ENCODE results near the gene ATP4B. TPM values are rescaled to one million over a fixed set of nuclear protein-coding genes. Genes with fewer than 3 reads are reported as not detected.

Gene ATP4B
- total and polyA plus RNA-seq, 2 donors (not counting 3 experiments of a cell fraction or from before 2014, with no cell fraction given) = 0.06 TPM; not detected in 1

GRCh38 chr13:113607056-113607888 is 50.7 kb downstream of the ATP4B start:
- Histone ChIP-seq H4K20me1 (replicated peaks; ENCODE audit: control insufficient read depth, extremely low read depth, insufficient read depth, low read length) (no peaks in the 10 kb centered on the region), H3K9me1 (replicated peaks; ENCODE audit: control insufficient read depth, extremely low read depth, insufficient read depth, low read length) (no peaks in the 10 kb centered on the region), H3K4me1 (ENCODE audit: control insufficient read depth, extremely low read depth, insufficient read depth, low read length) (no peaks in the 10 kb centered on the region), H3K4me3 (replicated peaks in 1 of 3; ENCODE audit: insufficient read depth in 1 of 3, low read depth in 1 of 3, low read length in 3 of 3) (no peak overlapping the region), H3K36me3 (ENCODE audit: control insufficient read depth in 2 of 2, extremely low read depth in 1 of 2, insufficient read depth in 2 of 2, low read length in 2 of 2) (peaks cover 0 to 19% of the 10 kb centered on the region in 2 experiments), H2AFZ (ENCODE audit: low read depth, low read length) (no peak overlapping the region), H3K9ac (replicated peaks; ENCODE audit: extremely low read depth, insufficient read depth, low read length) (no peak overlapping the region), H3K27me3 (ENCODE audit: control insufficient read depth in 2 of 2, insufficient read depth in 2 of 2, low read length in 2 of 2) (no peaks in the 10 kb centered on the region), H3K27ac (ENCODE audit: insufficient read depth, low read depth, low read length) (no peak overlapping the region), H3K9me3 (replicated peaks; ENCODE audit: control insufficient read depth, insufficient read depth, low read length) (no peaks in the 10 kb centered on the region), H3K4me2 (ENCODE audit: insufficient read depth, low read length) (no peak overlapping the region), H3K79me2 (ENCODE audit: control insufficient read depth, insufficient read depth, low read length) (peaks cover 93% of the 10 kb centered on the region)
- ChIA-PET CTCF (no interaction called here), POLR2A (no interaction called here)
- FAIRE-seq (no peak), DNase-seq (ENCODE audit: low read depth, low spot score) (no peak)
- no TSS peak for BruUV-seq (replicated peaks)
- dilution Hi-C loops (cut with MboI; ENCODE audit: extremely low pct_ligation_motif_present, low sequenced_read_pairs) = no loop called here
- intact Hi-C loops (cut with micrococcal nuclease) = no loop called here
- TF ChIP-seq FOS (IDR thresholded peaks at IDR 0.05; ENCODE audit: borderline replicate concordance, insufficient read depth, low read length) = no peak
- no peak for TF ChIP-seq POLR2A (IDR thresholded peaks at IDR 0.05; ENCODE audit: low read depth, low read length)
- no peak for TF ChIP-seq CTCF (IDR thresholded peaks at IDR 0.05; ENCODE audit: extremely low read depth in 1 of 2, insufficient read depth in 1 of 2, low read depth in 1 of 2, low read length in 2 of 2)
- no peak for TF ChIP-seq EZH2 (IDR thresholded peaks at IDR 0.05; ENCODE audit: borderline replicate concordance, low read depth, low read length, severe bottlenecking)
- no peak for TF ChIP-seq POLR2AphosphoS5 (IDR thresholded peaks at IDR 0.05; ENCODE audit: insufficient read depth, low read depth, low read length)
- no peak for TF ChIP-seq MYC (IDR thresholded peaks at IDR 0.05; ENCODE audit: low read depth, low read length)
- TF ChIP-seq GATA2 (IDR thresholded peaks at IDR 0.05; ENCODE audit: insufficient read depth, insufficient read length, low read depth, low read length) = no peak
- no peak for TF ChIP-seq JUN (IDR thresholded peaks at IDR 0.05; ENCODE audit: borderline replicate concordance, insufficient read depth, insufficient read length, low read depth)
- TF ChIP-seq MAX (IDR thresholded peaks at IDR 0.05; ENCODE audit: insufficient read depth, insufficient read length) = no peak

All from endothelial cell of umbilical vein (primary cell).